K562 (cell line): ENCODE measurements around the gene GUCY1A2. TPM values are rescaled to one million over a fixed set of nuclear protein-coding genes. Genes with fewer than 3 reads are reported as not detected.

Source experiments
- ATAC-seq: fragments of 200-7000 bp; cut with Tn5 transposase; 3 replicates; pipeline ENCODE4 v1.9.1; 2020; ENCODE audit warnings: moderate library complexity
- BruUV-seq: library from RNA; stranded (reverse); fragments of 400-500 nt; replicated peaks from 2 replicates; lab custom pipeline; 2021; lab: Mats Ljungman, UMichigan
- CTCF ChIA-PET: fragments of 300-600 bp; formaldehyde crosslinking; extraction: SDS; loops from one replicate; lab custom pipeline; 2021; ENCODE audit warnings: low intra/inter-chr PET ratio; lab: Yijun Ruan, JAX
- POLR2A ChIA-PET: fragments of 300-600, 350-650 bp; sonication (Branson Sonifier 250); formaldehyde crosslinking; extraction: SDS; loops from one replicate; lab custom pipeline; 2021; ENCODE audit warnings: antibody characterized with exemption, inconsistent platforms; lab: Yijun Ruan, JAX
- DNase-seq, 4 experiments: peaks; one replicate each; pipeline versions ENCODE4 v3.0.0 to v3.0.0-alpha.2; 2011 to 2018; ENCODE audit warnings: low spot score in 3 of 4, mixed read lengths in 3 of 4; ENCODE audit errors: extremely low read depth in 1 of 4
- FAIRE-seq: peaks from 2 replicates; lab custom pipeline; 2011; peaks lifted over from hg19 to GRCh38; lab: Jason Lieb, UNC
- H2AFZ ChIP-seq: 2 replicates; pipeline ENCODE4 v1.6.0; 2011; ENCODE audit warnings: low read depth, low read length, control low read depth, inconsistent platforms
- H3K27ac ChIP-seq: fragments of 200-600 bp; 3 replicates; pipeline ENCODE4 v1.8.0; 2011; ENCODE audit warnings: low read depth, mild to moderate bottlenecking, control low read depth, inconsistent platforms, low read length, moderate library complexity, mixed read lengths; ENCODE audit errors: extremely low read depth
- H3K27me3 ChIP-seq, 2 experiments: fragments of 300-600 bp in 1 of 2; 2 replicates in 1 of 2; 3 replicates in 1 of 2; pipeline versions ENCODE4 v1.6.0 to v1.8.0; 2011; ENCODE audit warnings: inconsistent platforms in 2 of 2, low read length in 2 of 2, mild to moderate bottlenecking in 1 of 2, mixed read lengths in 1 of 2, moderate library complexity in 1 of 2; ENCODE audit not compliant: control insufficient read depth in 2 of 2, insufficient read depth in 2 of 2
- H3K36me3 ChIP-seq: fragments of 300-600 bp; 3 replicates; pipeline ENCODE4 v1.8.0; 2011; ENCODE audit warnings: mild to moderate bottlenecking, low read length, inconsistent platforms; ENCODE audit not compliant: control insufficient read depth, insufficient read depth
- H3K4me1 ChIP-seq, 2 experiments: fragments of 200-600 bp in 1 of 2; replicated peaks in 1 of 2; 2 replicates in 1 of 2; 3 replicates in 1 of 2; pipeline versions ENCODE4 v1.5.1 to v1.8.0; 2011; ENCODE audit warnings: inconsistent platforms in 2 of 2, low read length in 2 of 2, mild to moderate bottlenecking in 1 of 2, mixed read lengths in 1 of 2, moderate library complexity in 1 of 2; ENCODE audit not compliant: control insufficient read depth in 2 of 2, insufficient read depth in 2 of 2
- H3K4me2 ChIP-seq: 2 replicates; pipeline ENCODE4 v1.6.1; 2011; ENCODE audit warnings: low read length, control low read depth, inconsistent platforms, mixed read lengths; ENCODE audit not compliant: insufficient read depth
- H3K4me3 ChIP-seq: fragments of 200-600 bp; sonication (generic), shearing (Covaris generic); 2 replicates; pipeline ENCODE4 v1.5.1; 2016; ENCODE audit warnings: control low read depth, inconsistent platforms
- H3K79me2 ChIP-seq: fragments of 200-600 bp; 3 replicates; pipeline ENCODE4 v1.8.0; 2011; ENCODE audit warnings: low read length, inconsistent platforms; ENCODE audit not compliant: control insufficient read depth, insufficient read depth
- H3K9ac ChIP-seq, 2 experiments: 2 replicates each; pipeline versions ENCODE4 v1.6.0 to v1.6.1; 2011; ENCODE audit warnings: low read depth in 2 of 2, low read length in 2 of 2, control low read depth in 1 of 2, inconsistent platforms in 1 of 2, mild to moderate bottlenecking in 1 of 2, mixed read lengths in 1 of 2; ENCODE audit not compliant: insufficient read depth in 1 of 2
- H3K9me1 ChIP-seq: one replicate; pipeline ENCODE4 v1.6.0; 2011; ENCODE audit warnings: inconsistent platforms, mild to moderate bottlenecking, low read length, moderate library complexity; ENCODE audit not compliant: control insufficient read depth, insufficient read depth
- H3K9me3 ChIP-seq: replicated peaks from 2 replicates; pipeline ENCODE4 v1.5.1; 2011; ENCODE audit warnings: low read depth, low read length, inconsistent platforms; ENCODE audit not compliant: control insufficient read depth, insufficient read depth
- H4K20me1 ChIP-seq: replicated peaks from 2 replicates; pipeline ENCODE4 v1.6.1; 2011; ENCODE audit warnings: low read length, inconsistent platforms, mixed read lengths; ENCODE audit not compliant: control insufficient read depth, insufficient read depth
- ATF7 ChIP-seq: fragments of 450-650 bp; IDR thresholded peaks from 2 replicates; pipeline ENCODE4 v1.7.1; 2014; ENCODE audit warnings: mild to moderate bottlenecking, moderate library complexity
- BRCA1 ChIP-seq, 2 experiments: fragments of 450-650 bp in 1 of 2; sonication (generic) in 1 of 2; formaldehyde crosslinking in 1 of 2; IDR thresholded peaks; 2 replicates each; pipeline versions ENCODE4 v1.5.0 to v1.6.1; 2017 to 2020; ENCODE audit warnings: mild to moderate bottlenecking in 1 of 2, missing genetic modification reagents in 1 of 2
- DIDO1 ChIP-seq: fragments of 450-650 bp; IDR thresholded peaks from 2 replicates; pipeline ENCODE4 v1.6.1; 2016; ENCODE audit warnings: low read depth, missing biosample characterization, missing genetic modification characterization
- MAZ ChIP-seq, 2 experiments: fragments of 450-650 bp in 1 of 2; sonication (generic) in 1 of 2; formaldehyde crosslinking; IDR thresholded peaks in 1 of 2; conservative IDR thresholded peaks in 1 of 2; 2 replicates each; pipeline versions ENCODE4 v1.4.0 to v1.5.0; 2020; ENCODE audit warnings: mild to moderate bottlenecking in 1 of 2, missing genetic modification reagents in 1 of 2
- MEF2D ChIP-seq: conservative IDR thresholded peaks from 2 replicates; pipeline ENCODE4 v1.6.1; 2016; ENCODE audit warnings: low read depth, missing genetic modification characterization, missing compliant biosample characterization
- NEUROD1 ChIP-seq: fragments of 150-350 bp; IDR thresholded peaks from 2 replicates; pipeline ENCODE4 v1.6.1; 2014; ENCODE audit warnings: borderline replicate concordance, low read length, low read depth; ENCODE audit not compliant: partially characterized antibody
- PRDM10 ChIP-seq: fragments of 450-650 bp; IDR thresholded peaks from 2 replicates; pipeline ENCODE4 v1.6.1; 2018; ENCODE audit not compliant: partially characterized antibody
- PYGO2 ChIP-seq: fragments of 450-650 bp; IDR thresholded peaks from 2 replicates; pipeline ENCODE4 v1.6.1; 2016; ENCODE audit warnings: mild to moderate bottlenecking, missing genetic modification characterization, moderate library complexity, missing compliant biosample characterization
- XRCC5 ChIP-seq: fragments of 200-400 bp; formaldehyde crosslinking; IDR thresholded peaks from 2 replicates; pipeline ENCODE4 v1.6.1; 2017; ENCODE audit warnings: low read depth, mild to moderate bottlenecking, low read length
- ZBTB17 ChIP-seq: fragments of 450-650 bp; formaldehyde crosslinking; IDR thresholded peaks from 2 replicates; pipeline ENCODE4 v1.4.0; 2020; ENCODE audit warnings: mild to moderate bottlenecking
- ZNF217 ChIP-seq: sonication (generic); formaldehyde crosslinking; IDR thresholded peaks from 2 replicates; pipeline ENCODE4 v1.8.0; 2022; ENCODE audit warnings: mild to moderate bottlenecking, missing genetic modification reagents
- ZNF589 ChIP-seq: fragments of 200-800 bp; sonication (Bioruptor generic); IDR thresholded peaks from 2 replicates; pipeline ENCODE4 v1.6.1; 2016; ENCODE audit warnings: low read depth, missing genetic modification characterization, missing compliant biosample characterization
- WGBS: fragments of 100-300 bp; shearing (Covaris generic); methylation state at CpG from one replicate; pipeline ENCODE4 v1.1.6; 2016; ENCODE audit warnings: low coverage, mixed read lengths; ENCODE audit not compliant: insufficient coverage; ENCODE audit errors: missing lambda C conversion rate; 5-methylcytosine and 5-hydroxymethylcytosine counted together
- in situ Hi-C: fragments of 300-500 bp; cut with MboI; formaldehyde crosslinking; loops from 4 replicates; pipeline ENCODE4 v1.15.0; 2018; ENCODE audit warnings: inconsistent platforms, mixed read lengths
- intact Hi-C: fragments of 100-400 bp; cut with micrococcal nuclease; formaldehyde crosslinking; loops from 2 replicates; pipeline ENCODE4 v1.14.2; 2022
- polyA plus RNA-seq, 8 experiments: library from polyadenylated mRNA; depleted of rRNA in 4 of 8; stranded (reverse) in 5 of 8; unstranded in 3 of 8; fragments of >200 nt; fragmentation: Nextera tagmentation in 2 of 8; fragmentation: Illumina TruSeq in 1 of 8; extraction: Ambion mirVana in 2 of 8; extraction: Trizol in 1 of 8; gene quantifications; 2 replicates each; pipeline versions ENCODE4 v1.2.1 to v1.2.3, GENCODE V29; 2011 to 2014; ENCODE audit warnings: inconsistent platforms in 1 of 8, missing spikeins in 1 of 8
- total RNA-seq, 7 experiments: library from RNA; depleted of rRNA in 6 of 7; stranded (reverse); fragments of >200 nt in 6 of 7; fragmentation: Illumina TruSeq in 2 of 7; extraction: Trizol in 2 of 7; gene quantifications; 2 replicates each; pipeline versions ENCODE4 v1.2.1 to v1.2.3, GENCODE V29; 2011 to 2021; ENCODE audit warnings: low replicate concordance in 1 of 7
- TF ChIP-seq, protein P1 (sequence below): fragments of 250-450 bp; sonication (Bioruptor Pico); IDR thresholded peaks from 2 replicates; pipeline ENCODE4 v1.5.0; 2022; ENCODE audit warnings: mild to moderate bottlenecking

Gene GUCY1A2
- total and polyA plus RNA-seq, 9 of the 15 experiments (the other 6 are each of a cell fraction or from before 2014, with no cell fraction given): under 0.01 to 0.04 TPM; not detected in 7

DNA sequence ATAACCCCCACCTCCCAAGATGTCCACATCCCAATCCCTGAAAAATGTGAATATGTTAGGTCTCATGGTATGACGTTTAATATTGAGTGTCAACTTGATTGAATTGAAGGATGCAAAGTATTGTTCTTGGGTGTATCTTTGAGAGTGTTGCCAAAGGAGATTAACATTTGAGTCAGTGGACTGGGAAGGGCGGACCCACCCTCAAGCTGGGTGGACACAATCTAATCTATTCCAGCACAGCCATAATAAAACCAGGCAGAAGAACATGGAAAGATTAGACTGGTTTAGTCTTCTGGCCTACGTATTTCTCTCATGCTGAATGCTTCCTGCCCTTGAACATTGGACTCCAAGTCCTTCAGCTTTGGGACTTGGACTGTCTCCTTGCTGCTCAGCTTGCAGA lies 315.5 kb downstream of the GUCY1A2 start:
- Histone ChIP-seq H3K9me1 (no peaks in the 10 kb centered on the region), H3K36me3 (no peaks in the 10 kb centered on the region), H3K27ac (no peak overlapping the region), H3K9me3 (no peaks in the 10 kb centered on the region; the same call in 1 of the 2 replicates), H3K27me3 (no peaks in the 10 kb centered on the region), H3K4me1 (no peaks in the 10 kb centered on the region), H2AFZ (no peak overlapping the region), H3K4me2 (no peak overlapping the region), H3K9ac (no peak overlapping the region), H3K79me2 (no peaks in the 10 kb centered on the region), H3K4me3 (no peak overlapping the region), H4K20me1 (no peaks in the 10 kb centered on the region)
- ChIA-PET CTCF (no interaction called here), POLR2A (no interaction called here)
- in situ Hi-C loops (no loop called here), intact Hi-C loops (no loop called here)
- no peak for DNase-seq
- 0% methylated on average over 2 of the region's 3 CpGs for WGBS
- no peak for ATAC-seq
- FAIRE-seq: no peak
- no TSS peak for BruUV-seq
- TF ChIP-seq ZNF217 (CRISPR knock-in tag) (no peak), ATF7 (no peak), DIDO1 (tag) (no peak), BRCA1 (IDR thresholded peaks at IDR 0.05) (no peak), BRCA1 (CRISPR knock-in tag; IDR thresholded peaks at IDR 0.05) (no peak), PRDM10 (no peak), XRCC5 (no peak), MEF2D (no peak), ZNF589 (CRISPR knock-in tag) (no peak), PYGO2 (tag) (no peak), MAZ (CRISPR knock-in tag; conservative IDR thresholded peaks at IDR 0.05 in 1 of 2, IDR thresholded peaks at IDR 0.05 in 1 of 2) (no peak), NEUROD1 (no peak), ZBTB17 (CRISPR knock-in tag) (no peak)
- TF ChIP-seq, protein P1, sequence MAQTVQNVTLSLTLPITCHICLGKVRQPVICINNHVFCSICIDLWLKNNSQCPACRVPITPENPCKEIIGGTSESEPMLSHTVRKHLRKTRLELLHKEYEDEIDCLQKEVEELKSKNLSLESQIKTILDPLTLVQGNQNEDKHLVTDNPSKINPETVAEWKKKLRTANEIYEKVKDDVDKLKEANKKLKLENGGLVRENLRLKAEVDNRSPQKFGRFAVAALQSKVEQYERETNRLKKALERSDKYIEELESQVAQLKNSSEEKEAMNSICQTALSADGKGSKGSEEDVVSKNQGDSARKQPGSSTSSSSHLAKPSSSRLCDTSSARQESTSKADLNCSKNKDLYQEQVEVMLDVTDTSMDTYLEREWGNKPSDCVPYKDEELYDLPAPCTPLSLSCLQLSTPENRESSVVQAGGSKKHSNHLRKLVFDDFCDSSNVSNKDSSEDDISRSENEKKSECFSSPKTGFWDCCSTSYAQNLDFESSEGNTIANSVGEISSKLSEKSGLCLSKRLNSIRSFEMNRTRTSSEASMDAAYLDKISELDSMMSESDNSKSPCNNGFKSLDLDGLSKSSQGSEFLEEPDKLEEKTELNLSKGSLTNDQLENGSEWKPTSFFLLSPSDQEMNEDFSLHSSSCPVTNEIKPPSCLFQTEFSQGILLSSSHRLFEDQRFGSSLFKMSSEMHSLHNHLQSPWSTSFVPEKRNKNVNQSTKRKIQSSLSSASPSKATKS (CRISPR knock-in tag): no peak
